DMS114 treated with DMSO at 0.1 percent for 48 hours (cell line): ENCODE data around the gene KCNG2.

Experiments
- DNase-seq: peaks from one replicate; lab custom pipeline; 2025; ENCODE audit not compliant: unreplicated experiment; lab: John Stamatoyannopoulos, UW

KCNG2 gene

GRCh38 chr18:79784965-79785770, 12.6 kb upstream of the KCNG2 start:
- no peak for DNase-seq

DNA sequence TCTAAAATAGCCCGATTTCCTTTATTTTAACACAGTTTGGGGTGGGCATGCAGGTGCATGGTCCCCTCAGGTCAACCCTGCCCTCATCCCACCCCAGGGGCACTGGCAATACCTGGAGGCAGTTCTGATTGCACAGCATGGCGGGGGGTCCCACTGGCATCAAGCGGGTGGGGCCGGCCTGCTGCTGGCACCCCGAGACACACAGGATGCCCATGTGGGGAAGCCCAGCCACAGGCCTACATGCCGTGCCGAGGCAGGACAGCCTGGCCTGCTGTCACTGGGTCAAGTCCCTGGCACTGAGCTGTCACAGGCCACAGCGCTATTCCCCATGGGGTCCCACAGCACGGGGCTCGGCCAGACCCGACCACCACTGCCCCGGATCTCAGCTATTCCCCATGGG, 11.9 kb upstream of the KCNG2 start:
- no peak for DNase-seq

- DNase-seq = no peak
Observed at GRCh38 chr18:79786304-79786703, 11.4 kb upstream of the KCNG2 start.

- DNase-seq = no peak
Observed at GRCh38 chr18:79786786-79787526, 10.8 kb upstream of the KCNG2 start.

- no peak for DNase-seq
Observed at GRCh38 chr18:79787527-79787864, 10.2 kb upstream of the KCNG2 start.

GRCh38 chr18:79787865-79788733, 9.6 kb upstream of the KCNG2 start:
- no peak for DNase-seq

DNA sequence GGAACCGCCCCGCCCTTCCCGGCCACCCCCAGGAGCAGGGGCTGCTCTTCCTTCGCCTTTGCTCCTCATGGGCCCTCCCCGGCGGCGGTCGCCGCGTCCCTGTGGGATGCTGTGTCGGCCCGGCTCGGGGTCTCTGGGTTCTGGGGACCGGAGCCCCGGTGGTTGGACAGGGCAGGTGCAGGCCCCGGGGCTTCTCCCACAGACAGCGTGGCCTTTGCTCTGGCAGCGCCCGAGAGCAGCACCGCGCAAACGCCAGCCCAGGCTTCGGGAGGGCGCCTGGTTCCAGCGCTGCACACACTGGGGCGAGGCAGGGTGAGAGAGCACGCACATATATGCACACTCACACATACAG, 9.0 kb upstream of the KCNG2 start:
- no peak for DNase-seq

GRCh38 chr18:79789091-79789891, 8.4 kb upstream of the KCNG2 start:
- DNase-seq = no peak

DNA sequence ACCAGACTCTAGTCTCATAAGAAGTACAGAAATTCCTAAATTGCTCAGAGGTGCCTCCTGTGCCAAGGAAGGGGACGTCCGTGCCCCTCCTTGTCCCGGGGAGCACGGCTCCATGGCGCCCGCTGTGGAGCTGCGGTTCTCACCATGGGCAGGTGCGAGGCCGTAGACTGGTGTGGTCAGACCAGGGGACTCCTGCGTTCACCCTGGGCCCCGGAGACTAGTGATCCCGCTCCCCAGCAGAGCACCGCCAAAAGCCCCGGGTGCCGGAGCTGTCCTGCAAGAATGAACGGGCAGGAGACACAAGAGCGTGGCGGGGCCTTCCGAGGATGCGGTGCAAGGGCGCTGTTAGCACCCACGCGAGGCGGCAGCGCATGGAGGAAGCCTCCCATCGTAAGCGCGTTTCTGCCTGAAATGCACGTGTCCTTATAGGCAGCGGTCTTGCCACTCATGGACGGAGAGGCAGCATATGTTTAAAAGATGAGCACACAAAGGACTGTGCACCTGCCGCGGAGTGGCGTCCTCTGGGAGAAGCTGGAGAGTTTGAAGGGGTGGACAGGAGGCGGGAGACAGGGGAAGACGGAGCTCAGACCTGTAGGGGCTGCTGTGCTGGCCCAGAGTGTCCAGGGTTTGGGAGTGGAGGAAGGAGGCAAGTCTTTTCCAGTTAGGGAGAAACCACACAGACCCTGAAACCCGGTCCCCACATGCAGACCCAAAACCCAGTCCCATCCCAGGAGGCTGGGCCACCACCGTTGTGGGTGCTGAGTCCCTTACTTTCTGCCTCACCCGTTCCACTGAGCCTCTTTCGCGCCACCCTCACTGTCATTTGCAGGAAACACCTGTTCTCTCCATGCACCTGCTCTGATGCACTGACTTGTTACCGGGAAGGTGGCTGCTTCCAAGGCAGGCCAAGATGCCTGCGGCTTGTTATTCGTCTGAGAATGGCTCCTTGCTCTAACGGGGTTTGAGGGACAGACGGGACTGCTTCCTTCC, 7.5 kb upstream of the KCNG2 start:
- DNase-seq = no peak

DNA sequence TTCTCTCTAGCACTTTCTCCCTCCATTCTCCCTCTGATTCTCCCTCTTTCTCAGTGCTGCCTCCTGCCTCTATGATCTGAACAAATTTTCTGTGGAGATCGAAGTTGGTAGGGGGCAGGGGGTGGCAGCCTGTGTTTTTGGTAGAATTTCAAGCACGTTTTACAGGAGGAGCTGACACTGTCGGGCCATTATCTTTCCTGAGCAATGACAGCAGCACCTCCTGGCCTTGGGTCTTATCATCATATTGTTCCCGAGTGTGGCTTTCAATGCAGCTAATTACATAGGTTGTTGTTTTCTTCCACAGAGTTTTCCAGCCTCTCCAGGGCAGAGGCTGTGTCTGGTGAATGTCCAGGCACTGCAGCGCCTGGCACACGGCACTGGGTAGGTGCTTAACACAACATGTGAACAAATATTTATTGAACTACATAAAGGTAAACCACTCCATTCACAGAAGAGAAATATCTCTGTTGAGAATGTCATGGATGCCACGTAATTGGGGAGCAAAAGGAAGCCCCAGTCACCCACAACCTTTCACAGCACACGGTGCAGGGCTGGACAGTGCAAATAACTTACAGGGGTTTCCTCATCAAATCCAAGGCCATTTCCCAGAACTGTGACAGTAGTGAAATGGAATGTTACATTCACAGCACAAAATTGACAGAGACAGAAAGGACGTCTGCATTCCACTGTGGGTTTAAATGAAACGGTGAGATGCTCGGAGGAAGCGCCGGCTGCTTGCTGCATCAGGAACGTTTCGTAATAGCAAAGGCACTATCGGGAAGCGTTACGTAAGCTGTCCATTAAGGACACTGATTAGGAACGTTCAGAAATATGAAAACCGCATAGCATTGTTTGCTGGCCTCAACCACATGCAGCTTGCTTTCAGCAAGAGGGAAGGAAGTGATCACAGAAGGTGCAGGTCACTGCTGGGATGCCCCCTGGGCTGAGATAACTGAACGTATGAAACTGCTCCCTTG, 6.5 kb upstream of the KCNG2 start:
- no peak for DNase-seq

DNA sequence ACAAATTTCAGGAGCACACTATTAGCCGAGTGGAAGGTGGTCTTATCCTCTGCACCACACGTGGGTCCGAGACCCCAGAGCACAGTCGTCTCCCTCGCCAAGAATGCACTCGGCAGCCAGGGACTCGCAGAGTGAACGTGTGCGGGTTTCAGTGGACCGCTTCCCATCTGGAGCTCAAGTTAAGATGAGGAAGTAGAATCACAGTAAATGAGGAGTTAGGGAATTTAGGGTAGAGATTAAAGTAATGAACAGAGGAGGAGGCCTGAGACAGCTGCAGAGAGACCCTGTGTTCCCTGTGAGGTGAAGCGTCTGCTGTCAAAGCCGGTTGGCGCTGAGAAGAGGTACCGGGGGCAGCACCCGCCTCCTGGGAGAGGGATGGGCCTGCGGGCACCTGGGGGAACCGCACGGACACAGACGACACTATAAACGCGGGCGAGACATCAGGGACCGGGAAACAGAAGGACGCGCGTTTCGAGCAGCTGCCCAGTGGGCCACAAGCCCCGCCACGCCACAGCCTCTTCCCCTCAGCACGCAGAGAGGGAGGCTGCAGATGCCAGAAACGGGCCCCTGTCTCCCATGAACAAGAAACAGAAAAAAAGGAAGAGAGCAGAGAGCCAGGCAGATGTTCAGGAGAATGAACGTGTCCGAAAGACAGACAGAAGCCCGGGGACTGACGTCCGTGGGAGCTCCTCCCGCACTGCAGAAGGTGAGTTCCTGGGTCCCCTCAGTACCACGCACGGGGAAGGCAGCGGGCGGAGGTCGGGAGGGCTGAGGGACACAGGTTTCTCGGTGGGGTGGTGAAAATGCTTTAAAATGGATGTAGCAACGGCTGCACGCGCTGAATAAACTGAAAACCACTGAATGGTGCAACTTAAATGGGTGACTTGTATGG, 5.4 kb upstream of the KCNG2 start:
- no peak for DNase-seq

GRCh38 chr18:79792988-79793355, 4.8 kb upstream of the KCNG2 start:
- DNase-seq = no peak

DNA sequence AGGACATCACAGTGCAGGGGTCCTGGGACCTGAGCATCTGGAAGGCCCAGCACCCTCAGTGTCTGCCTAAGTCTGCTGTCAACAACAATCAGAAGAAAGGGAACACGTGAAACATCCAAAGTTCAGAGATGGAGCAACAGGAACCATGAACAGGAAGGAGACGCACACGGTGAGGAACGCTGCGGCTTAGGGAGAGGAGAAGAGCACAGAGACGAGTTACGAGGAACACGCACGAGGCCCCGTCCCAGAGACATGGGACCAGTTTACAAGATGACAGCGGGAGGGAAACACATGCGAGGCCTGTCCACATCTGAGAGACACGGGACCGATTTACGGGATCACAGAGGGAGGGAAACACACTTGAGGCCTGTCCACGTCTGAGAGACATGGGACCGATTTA, 2.9 kb upstream of the KCNG2 start:
- DNase-seq = no peak

- no peak for DNase-seq
Observed at GRCh38 chr18:79795446-79795845, 2.3 kb upstream of the KCNG2 start.

DNA sequence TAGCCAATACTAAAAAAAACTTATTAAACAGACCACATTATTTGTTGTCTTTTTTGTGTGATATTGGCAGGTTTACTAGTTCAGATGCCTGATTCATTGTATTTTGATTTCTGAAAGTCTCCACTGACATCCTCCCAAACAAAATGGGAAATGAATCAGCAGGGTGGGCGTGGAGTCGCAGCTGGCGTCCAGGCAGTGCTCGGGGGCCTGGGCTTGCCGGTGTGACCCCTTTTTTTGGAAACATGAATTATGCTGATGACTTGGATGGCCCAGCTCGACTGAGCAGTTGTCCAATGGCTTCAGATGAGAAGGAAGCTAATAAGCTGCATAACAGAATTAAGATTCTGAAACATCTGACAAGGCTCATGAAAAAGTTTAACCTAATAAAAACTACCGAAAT, 1.7 kb upstream of the KCNG2 start:
- DNase-seq = no peak

GRCh38 chr18:79796531-79797405, 970 bp upstream of the KCNG2 start:
- no peak for DNase-seq
